B cell (primary cell): ENCODE results near the gene KIF26B. TPM values are rescaled to one million over a fixed set of nuclear protein-coding genes. Genes with fewer than 3 reads are reported as not detected.

Source experiments
- ATAC-seq: fragments of 200-7000 bp; cut with Tn5 transposase; one replicate; pipeline ENCODE4 v1.10.0; 2021; ENCODE audit warnings: low read depth, mild to moderate bottlenecking, moderate number of reproducible peaks, moderate library complexity
- CTCF ChIA-PET: fragments of 350-600 bp; sonication (Branson Sonifier 250); formaldehyde crosslinking; loops from one replicate; lab custom pipeline; 2021; ENCODE audit warnings: antibody characterized with exemption, inconsistent platforms; lab: Charles Lee
- POLR2A ChIA-PET: fragments of 350-600 bp; sonication (Branson Sonifier 250); formaldehyde crosslinking; loops from one replicate; lab custom pipeline; 2021; ENCODE audit warnings: antibody characterized with exemption; lab: Charles Lee
- DNase-seq: peaks from one replicate; pipeline ENCODE4 v3.0.0; 2013
- H2AFZ ChIP-seq: 2 replicates; pipeline ENCODE4 v1.6.1; 2012; ENCODE audit warnings: mild to moderate bottlenecking, low read depth, low read length; ENCODE audit not compliant: insufficient read depth, poor library complexity, severe bottlenecking
- H3K27ac ChIP-seq, 2 donors: 1 replicate in 1 of 2; 2 replicates in 1 of 2; pipeline ENCODE4 v1.5.1; 2012 to 2013; ENCODE audit warnings: low read length in 2 of 2, mild to moderate bottlenecking in 2 of 2, moderate library complexity in 1 of 2
- H3K27me3 ChIP-seq, 4 experiments: fragments of 200-600 bp in 1 of 4; sonication (generic) in 1 of 4; replicated peaks in 1 of 4; 1 replicate in 2 of 4; 2 replicates in 2 of 4; pipeline versions ENCODE4 v1.6.1 to v1.7.0; 2013 to 2016; ENCODE audit warnings: low read length in 3 of 4, mild to moderate bottlenecking in 2 of 4, mixed read lengths in 1 of 4, moderate library complexity in 1 of 4; ENCODE audit not compliant: insufficient read depth in 4 of 4, control insufficient read depth in 3 of 4; ENCODE audit errors: control extremely low read depth in 1 of 4
- H3K36me3 ChIP-seq, 2 experiments: replicated peaks in 1 of 2; 1 replicate in 1 of 2; 2 replicates in 1 of 2; pipeline versions ENCODE4 v1.6.1 to v1.7.1; 2013; ENCODE audit warnings: low read length in 1 of 2; ENCODE audit not compliant: insufficient read depth in 2 of 2, control insufficient read depth in 1 of 2; ENCODE audit errors: control extremely low read depth in 1 of 2, extremely low read depth in 1 of 2
- H3K4me1 ChIP-seq, 2 donors: fragments of 200-600 bp in 1 of 2; sonication (generic) in 1 of 2; 1 replicate in 1 of 2; 2 replicates in 1 of 2; pipeline versions ENCODE4 v1.5.1 to v1.6.1; 2013 to 2017; ENCODE audit warnings: low read length in 2 of 2; ENCODE audit not compliant: control insufficient read depth in 2 of 2, insufficient read depth in 2 of 2
- H3K4me2 ChIP-seq: replicated peaks from 2 replicates; pipeline ENCODE3; 2012; ENCODE audit warnings: mild to moderate bottlenecking, low read depth, low read length; ENCODE audit not compliant: poor library complexity, severe bottlenecking
- H3K4me3 ChIP-seq, 5 experiments: fragments of 200-600 bp in 1 of 5; sonication (generic) in 1 of 5; 1 replicate in 3 of 5; 2 replicates in 2 of 5; pipeline versions ENCODE4 v1.5.1 to v1.7.0; 2011 to 2016; ENCODE audit warnings: low read length in 4 of 5, mild to moderate bottlenecking in 4 of 5, low read depth in 2 of 5, control low read depth in 1 of 5, moderate library complexity in 1 of 5; ENCODE audit not compliant: insufficient read depth in 1 of 5; ENCODE audit errors: control extremely low read depth in 1 of 5, extremely low read depth in 1 of 5
- H3K79me2 ChIP-seq: fragments of 200-600 bp; sonication (generic); one replicate; pipeline ENCODE4 v1.6.0; 2016; ENCODE audit warnings: low read length; ENCODE audit not compliant: control insufficient read depth, insufficient read depth
- H3K9ac ChIP-seq: fragments of 200-600 bp; sonication (generic); 2 replicates; pipeline ENCODE4 v1.6.1; 2017; ENCODE audit warnings: mild to moderate bottlenecking, low read length, moderate library complexity
- H3K9me3 ChIP-seq, 3 donors: one replicate each; pipeline versions ENCODE4 v1.6.1 to v1.7.1; 2013; ENCODE audit warnings: low read length in 2 of 3; ENCODE audit not compliant: control insufficient read depth in 2 of 3, insufficient read depth in 1 of 3; ENCODE audit errors: control extremely low read depth in 1 of 3
- H4K20me1 ChIP-seq: 2 replicates; pipeline ENCODE4 v1.6.0; 2012; ENCODE audit warnings: mild to moderate bottlenecking, low read length; ENCODE audit not compliant: insufficient read depth, control insufficient read depth, poor library complexity, severe bottlenecking
- H3K27ac Mint-ChIP-seq: one replicate; pipeline ENCODE4 v1.8.0; 2021; ENCODE audit warnings: mixed read lengths
- H3K27me3 Mint-ChIP-seq: one replicate; pipeline ENCODE4 v1.8.0; 2021; ENCODE audit warnings: mixed read lengths
- H3K4me1 Mint-ChIP-seq: one replicate; pipeline ENCODE4 v1.8.0; 2021; ENCODE audit warnings: mixed read lengths
- H3K4me3 Mint-ChIP-seq: one replicate; pipeline ENCODE4 v1.8.0; 2021; ENCODE audit warnings: mixed read lengths
- H3K9me3 Mint-ChIP-seq: one replicate; pipeline ENCODE4 v1.8.0; 2022; ENCODE audit warnings: mixed read lengths; ENCODE audit not compliant: insufficient read depth
- EZH2 ChIP-seq: IDR thresholded peaks from 2 replicates; pipeline ENCODE4 v1.6.1; 2012; ENCODE audit warnings: borderline replicate concordance, low read depth, mild to moderate bottlenecking, moderate library complexity, low read length; ENCODE audit not compliant: insufficient read depth, poor library complexity, severe bottlenecking
- WGBS: methylation state at CpG from one replicate; pipeline ENCODE4 v1.1.5; 2013; ENCODE audit warnings: missing lambda C conversion rate; ENCODE audit not compliant: insufficient coverage; 5-methylcytosine and 5-hydroxymethylcytosine counted together
- intact Hi-C: fragments of 100-400 bp; cut with micrococcal nuclease; formaldehyde crosslinking; loops from one replicate; pipeline ENCODE4 v1.10.0; 2022
- polyA minus RNA-seq: library from RNA; depleted of rRNA, polyadenylated mRNA; stranded (reverse); fragments of >200 nt; gene quantifications from 2 replicates; pipeline ENCODE4 v1.2.3, GENCODE V29; 2012
- polyA plus RNA-seq: library from polyadenylated mRNA; depleted of rRNA; stranded (reverse); fragments of >200 nt; gene quantifications from 2 replicates; pipeline ENCODE4 v1.2.3, GENCODE V29; 2012
- total RNA-seq, 2 donors: library from RNA; stranded (reverse); fragments of 120-200 nt in 1 of 2; gene quantifications; 1 replicate in 1 of 2; 2 replicates in 1 of 2; pipeline versions ENCODE4 v1.2.3 to v1.2.4, GENCODE V29; 2013 to 2022
- TF ChIP-seq, protein P1 (sequence below): fragments of 200-600 bp; IDR thresholded peaks from one replicate; pipeline ENCODE4 v1.8.0; 2022; ENCODE audit warnings: antibody characterized with exemption, mild to moderate bottlenecking

The KIF26B gene
- total RNA-seq (0.62 and 0.75 TPM in 2 replicates), polyA plus RNA-seq (not detected in 2 replicates), polyA minus RNA-seq (0.07 TPM in 1 of 2 replicates, not detected in the other)
- 0.02 TPM for total RNA-seq (2013)

GRCh38 chr1:245154429-245155271 is at the start of gene KIF26B:
TSS of gene KIF26B (plus strand) at chr1:245154985. CDS start at chr1:245155425, 440 bp downstream.
- Mint-ChIP-seq H3K27ac (no peak within 1 kb of the TSS), H3K4me3 (peak within 1 kb of the TSS; percentile 95), H3K27me3 (peaks cover 70% of the 10 kb centered on the region), H3K9me3 (peaks cover 5% of the 10 kb centered on the region), H3K4me1 (peaks cover 28% of the 10 kb centered on the region)
- intact Hi-C loops = loop anchor here (5.0 kb wide), 1 partner anchor 1543 kb away; no protein-coding TSS in a partner anchor
- H3K4me3 ChIP-seq = peak within 1 kb of the TSS; percentile 37 to 66 (median 55)
- peak within 1 kb of the TSS; percentile 69 for H2AFZ ChIP-seq
- no peaks in the 10 kb centered on the region for H3K79me2 ChIP-seq
- POLR2A ChIA-PET = no interaction called here
- peak within 1 kb of the TSS; percentile 58 for H3K9ac ChIP-seq
- H3K27ac ChIP-seq = no peak within 1 kb of the TSS
- H3K4me2 ChIP-seq = peak within 1 kb of the TSS; percentile 86
- ATAC-seq = no peak
- peaks cover 33 to 35% of the 10 kb centered on the region in 2 donors for H3K4me1 ChIP-seq
- CTCF ChIA-PET = interaction anchor here (0.6 to 9.4 kb wide), 10 partner anchors 10 to 1754 kb away, joined by 3 to 148 read pairs (median 4); no protein-coding TSS in a partner anchor
- TF ChIP-seq, protein P1, sequence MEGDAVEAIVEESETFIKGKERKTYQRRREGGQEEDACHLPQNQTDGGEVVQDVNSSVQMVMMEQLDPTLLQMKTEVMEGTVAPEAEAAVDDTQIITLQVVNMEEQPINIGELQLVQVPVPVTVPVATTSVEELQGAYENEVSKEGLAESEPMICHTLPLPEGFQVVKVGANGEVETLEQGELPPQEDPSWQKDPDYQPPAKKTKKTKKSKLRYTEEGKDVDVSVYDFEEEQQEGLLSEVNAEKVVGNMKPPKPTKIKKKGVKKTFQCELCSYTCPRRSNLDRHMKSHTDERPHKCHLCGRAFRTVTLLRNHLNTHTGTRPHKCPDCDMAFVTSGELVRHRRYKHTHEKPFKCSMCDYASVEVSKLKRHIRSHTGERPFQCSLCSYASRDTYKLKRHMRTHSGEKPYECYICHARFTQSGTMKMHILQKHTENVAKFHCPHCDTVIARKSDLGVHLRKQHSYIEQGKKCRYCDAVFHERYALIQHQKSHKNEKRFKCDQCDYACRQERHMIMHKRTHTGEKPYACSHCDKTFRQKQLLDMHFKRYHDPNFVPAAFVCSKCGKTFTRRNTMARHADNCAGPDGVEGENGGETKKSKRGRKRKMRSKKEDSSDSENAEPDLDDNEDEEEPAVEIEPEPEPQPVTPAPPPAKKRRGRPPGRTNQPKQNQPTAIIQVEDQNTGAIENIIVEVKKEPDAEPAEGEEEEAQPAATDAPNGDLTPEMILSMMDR = no peak
- no peak for TF ChIP-seq EZH2
- H4K20me1 ChIP-seq = no peaks in the 10 kb centered on the region
- H3K27me3 ChIP-seq = peaks cover 0 to 76% (median 55%) of the 10 kb centered on the region in 4 experiments
- DNase-seq = peak; percentile 56
- peaks cover 0 to 28% (median 2%) of the 10 kb centered on the region in 3 donors for H3K9me3 ChIP-seq
- H3K36me3 ChIP-seq = no peaks in the 10 kb centered on the region
- under 1% methylated on average over 74 of the region's 83 CpGs for WGBS

DNA sequence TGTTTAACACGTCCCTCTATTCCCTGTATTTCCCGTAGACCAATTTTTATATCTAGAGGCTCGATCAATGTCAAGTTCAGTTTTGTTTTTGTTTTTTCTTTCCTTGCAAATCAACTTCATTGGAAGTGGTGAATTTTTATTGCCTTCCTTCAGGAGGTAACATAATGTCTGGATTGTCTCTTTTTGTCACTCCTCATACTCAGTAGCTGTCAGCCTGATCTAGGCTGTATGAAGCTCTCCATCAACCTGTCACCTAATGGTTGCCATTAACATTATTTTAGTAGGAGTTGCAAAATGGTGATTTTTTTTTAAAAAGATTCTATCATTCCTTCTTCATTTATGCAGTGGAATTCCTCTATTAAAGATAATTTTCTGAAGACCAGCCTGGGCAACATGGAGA is 49.7 kb upstream of the KIF26B start:
- Histone ChIP-seq H3K9me3 (no peaks in the 10 kb centered on the region), H3K79me2 (no peaks in the 10 kb centered on the region), H2AFZ (no peak overlapping the region), H3K4me3 (no peak overlapping the region), H3K9ac (no peak overlapping the region), H3K36me3 (no peaks in the 10 kb centered on the region), H3K4me2 (no peak overlapping the region), H4K20me1 (no peaks in the 10 kb centered on the region), H3K27me3 (no peaks in the 10 kb centered on the region), H3K27ac (no peak overlapping the region), H3K4me1 (no peaks in the 10 kb centered on the region)
- Mint-ChIP-seq H3K27ac (no peak overlapping the region), H3K4me3 (no peak overlapping the region), H3K27me3 (peaks cover 4% of the 10 kb centered on the region), H3K9me3 (no peaks in the 10 kb centered on the region), H3K4me1 (no peaks in the 10 kb centered on the region)
- CTCF ChIA-PET = no interaction called here
- WGBS = no CpG with 5 or more reads among the region's 3 CpGs
- TF ChIP-seq, protein P1 = no peak
- no peak for TF ChIP-seq EZH2
- POLR2A ChIA-PET = no interaction called here
- ATAC-seq = no peak
- no peak for DNase-seq
- intact Hi-C loops = no loop called here
